Measurements from ENCODE around the gene CIB1. TPM values are rescaled to one million over a fixed set of nuclear protein-coding genes. Genes with fewer than 3 reads are reported as not detected.

Gene CIB1
- total RNA-seq, 1 donor from 2014 or later, result 71.6 TPM

GRCh38 chr15:90187257-90187868 is 46.4 kb downstream of the CIB1 start:
- ATAC-seq (ENCODE audit: poor library complexity) (no peak), DNase-seq (peak; percentile 18)
- intact Hi-C loops (cut with DNase I), result no loop called here

GRCh38 chr15:90184786-90185704 is 48.7 kb downstream of the CIB1 start:
- intact Hi-C loops (cut with DNase I), result no loop called here
- ATAC-seq (ENCODE audit: poor library complexity), result peak; percentile 92

GRCh38 chr15:90184119-90184785 is 49.5 kb downstream of the CIB1 start:
- DNase-seq (peak; percentile 87), ATAC-seq (ENCODE audit: poor library complexity) (peak; percentile 83)
- intact Hi-C loops (cut with DNase I), result no loop called here

More at GRCh38 chr15:90184786-90185704, 48.7 kb downstream of the CIB1 start:
- DNase-seq, result peak; percentile 82

GRCh38 chr15:90181776-90182175 is 52.0 kb downstream of the CIB1 start:
- intact Hi-C loops (cut with DNase I), result no loop called here
- DNase-seq, result no peak
- ATAC-seq (ENCODE audit: poor library complexity), result no peak

Other genes with a start within 250 kb of the CIB1 start
- gene ZNF710, start 232.6 kb downstream of the CIB1 start, total RNA-seq, result 4.9 TPM
- 1,067 TPM for gene IDH2, start 131.5 kb downstream of the CIB1 start, total RNA-seq
- gene SEMA4B, start 32.6 kb downstream of the CIB1 start, total RNA-seq, result 24.6 TPM
- gene GDPGP1, start 268 bp upstream of the CIB1 start, total RNA-seq, result 9.1 TPM
- not detected for gene TTLL13, start 15.6 kb upstream of the CIB1 start, total RNA-seq
- 122 TPM for gene NGRN, start 31.7 kb upstream of the CIB1 start, total RNA-seq
- 2.2 TPM for gene ZNF774, start 118.3 kb upstream of the CIB1 start, total RNA-seq
- gene IQGAP1, start 154.3 kb upstream of the CIB1 start, total RNA-seq, result 39.4 TPM

All from Right ventricle myocardium superior (tissue), 1 donor.